ENCODE results near the gene NSG2.

The NSG2 gene

GRCh38 chr5:174083056-174083827 is 37.7 kb downstream of the NSG2 start:
- no peaks in the 10 kb centered on the region for H3K9me3 ChIP-seq (ENCODE audit: low read length)
- TF ChIP-seq EZH2 (IDR thresholded peaks at IDR 0.05; ENCODE audit: borderline replicate concordance, low read length) (no peak), CTCF (IDR thresholded peaks at IDR 0.05; ENCODE audit: low read length) (no peak)
- H3F3A ChIP-seq (ENCODE audit: insufficient read depth, low read length): no peaks in the 10 kb centered on the region
- H3K9ac ChIP-seq (ENCODE audit: low read length): no peak overlapping the region
- H3K36me3 ChIP-seq (ENCODE audit: insufficient read depth, low read length): no peaks in the 10 kb centered on the region
- H4K20me1 ChIP-seq (ENCODE audit: insufficient read depth, low read length): no peaks in the 10 kb centered on the region
- no peak overlapping the region for H3K4me2 ChIP-seq (ENCODE audit: low read length)
- H3K27ac ChIP-seq (ENCODE audit: low read depth, low read length, poor library complexity, severe bottlenecking): no peak overlapping the region
- peaks cover 4% of the 10 kb centered on the region; the same call in 1 of the 2 replicates for H3K27me3 ChIP-seq (ENCODE audit: insufficient read depth, low read length)
- no peak overlapping the region for H3K4me3 ChIP-seq (ENCODE audit: low read depth, low read length, poor library complexity, severe bottlenecking)
- H2AFZ ChIP-seq (ENCODE audit: low read length): no peak overlapping the region
- H3K79me2 ChIP-seq (ENCODE audit: insufficient read depth, low read length): no peaks in the 10 kb centered on the region
- peaks cover 6% of the 10 kb centered on the region for H3K4me1 ChIP-seq (ENCODE audit: insufficient read depth, low read length, severe bottlenecking)
- no peaks in the 10 kb centered on the region for H3K9me2 ChIP-seq (ENCODE audit: low read depth, low read length)

GRCh38 chr5:174084691-174085154 is 39.2 kb downstream of the NSG2 start:
- Histone ChIP-seq H3K27me3 (ENCODE audit: insufficient read depth, low read length) (peaks cover 12% of the 10 kb centered on the region; the same call in 1 of the 2 replicates), H3K9me2 (ENCODE audit: low read depth, low read length) (no peaks in the 10 kb centered on the region), H4K20me1 (ENCODE audit: insufficient read depth, low read length) (no peaks in the 10 kb centered on the region), H2AFZ (ENCODE audit: low read length) (no peak overlapping the region), H3K4me1 (ENCODE audit: insufficient read depth, low read length, severe bottlenecking) (peaks cover 6% of the 10 kb centered on the region), H3K4me2 (ENCODE audit: low read length) (no peak overlapping the region), H3K79me2 (ENCODE audit: insufficient read depth, low read length) (no peaks in the 10 kb centered on the region), H3K9me3 (ENCODE audit: low read length) (no peaks in the 10 kb centered on the region), H3K27ac (ENCODE audit: low read depth, low read length, poor library complexity, severe bottlenecking) (no peak overlapping the region), H3K4me3 (ENCODE audit: low read depth, low read length, poor library complexity, severe bottlenecking) (no peak overlapping the region), H3K9ac (ENCODE audit: low read length) (no peak overlapping the region), H3K36me3 (ENCODE audit: insufficient read depth, low read length) (no peaks in the 10 kb centered on the region), H3F3A (ENCODE audit: insufficient read depth, low read length) (no peaks in the 10 kb centered on the region)
- TF ChIP-seq EZH2 (IDR thresholded peaks at IDR 0.05; ENCODE audit: borderline replicate concordance, low read length) (no peak), CTCF (IDR thresholded peaks at IDR 0.05; ENCODE audit: low read length) (no peak)

- H3K36me3 ChIP-seq (ENCODE audit: insufficient read depth, low read length): no peaks in the 10 kb centered on the region
- no peak overlapping the region for H3K9ac ChIP-seq (ENCODE audit: low read length)
- no peak overlapping the region for H3K4me3 ChIP-seq (ENCODE audit: low read depth, low read length, poor library complexity, severe bottlenecking)
- no peaks in the 10 kb centered on the region for H3F3A ChIP-seq (ENCODE audit: insufficient read depth, low read length)
- peaks cover 6% of the 10 kb centered on the region for H3K4me1 ChIP-seq (ENCODE audit: insufficient read depth, low read length, severe bottlenecking)
- no peak overlapping the region for H3K4me2 ChIP-seq (ENCODE audit: low read length)
- H4K20me1 ChIP-seq (ENCODE audit: insufficient read depth, low read length): no peaks in the 10 kb centered on the region
- no peaks in the 10 kb centered on the region for H3K9me2 ChIP-seq (ENCODE audit: low read depth, low read length)
- no peaks in the 10 kb centered on the region for H3K79me2 ChIP-seq (ENCODE audit: insufficient read depth, low read length)
- no peak overlapping the region for H2AFZ ChIP-seq (ENCODE audit: low read length)
- no peak overlapping the region for H3K27ac ChIP-seq (ENCODE audit: low read depth, low read length, poor library complexity, severe bottlenecking)
- TF ChIP-seq EZH2 (IDR thresholded peaks at IDR 0.05; ENCODE audit: borderline replicate concordance, low read length): no peak
- TF ChIP-seq CTCF (IDR thresholded peaks at IDR 0.05; ENCODE audit: low read length): no peak
- H3K9me3 ChIP-seq (ENCODE audit: low read length): no peaks in the 10 kb centered on the region
- peaks cover 12% of the 10 kb centered on the region; the same call in 1 of the 2 replicates for H3K27me3 ChIP-seq (ENCODE audit: insufficient read depth, low read length)
Observed at GRCh38 chr5:174086751-174087150, 41.2 kb downstream of the NSG2 start.

Data from OCI-LY1 (cell line).